K562 (cell line): Measurements from ENCODE around the gene KLF1. TPM values are rescaled to one million over a fixed set of nuclear protein-coding genes. Genes with fewer than 3 reads are reported as not detected.
A peak's percentile ranks its signal among the peaks of the same experiment; 100 is the strongest.

Source experiments
- CSDE1 ChIP-seq, 2 experiments: fragments of 450-650 bp; IDR thresholded peaks; 2 replicates each; pipeline ENCODE4 v1.6.1; 2016; ENCODE audit warnings: mild to moderate bottlenecking in 1 of 2
- DDX20 ChIP-seq: fragments of 450-650 bp; IDR thresholded peaks from 2 replicates; pipeline ENCODE4 v1.6.1; 2016; ENCODE audit warnings: missing genetic modification characterization, low read depth, mild to moderate bottlenecking, missing compliant biosample characterization, moderate library complexity
- ETV1 ChIP-seq: fragments of 450-650 bp; conservative IDR thresholded peaks from 2 replicates; pipeline ENCODE4 v1.6.1; 2016; ENCODE audit warnings: missing genetic modification characterization, control low read depth, low read depth, missing compliant biosample characterization
- HDAC1 ChIP-seq, 2 experiments: fragments of 450-650 bp; IDR thresholded peaks; 2 replicates each; pipeline ENCODE4 v1.6.1; 2016 to 2017; ENCODE audit warnings: inconsistent platforms in 1 of 2, mild to moderate bottlenecking in 1 of 2, moderate library complexity in 1 of 2
- HDGF ChIP-seq: fragments of 450-650 bp; IDR thresholded peaks from 2 replicates; pipeline ENCODE4 v1.6.1; 2016
- HEY1 ChIP-seq: fragments of 250-450 bp; sonication (Bioruptor Pico); IDR thresholded peaks from 2 replicates; pipeline ENCODE4 v1.5.0; 2020; ENCODE audit warnings: mild to moderate bottlenecking, moderate library complexity, borderline replicate concordance
- ILF3 ChIP-seq: fragments of 450-650 bp; IDR thresholded peaks from 2 replicates; pipeline ENCODE4 v1.6.1; 2018; ENCODE audit warnings: antibody characterized with exemption, mild to moderate bottlenecking, moderate library complexity, borderline replicate concordance
- MIER1 ChIP-seq: fragments of 450-650 bp; IDR thresholded peaks from 2 replicates; pipeline ENCODE4 v1.6.1; 2016; ENCODE audit warnings: antibody characterized with exemption, mild to moderate bottlenecking, low read depth
- MXD1 ChIP-seq: fragments of 250-450 bp; sonication (Bioruptor Pico); IDR thresholded peaks from 2 replicates; pipeline ENCODE4 v1.8.0; 2021; ENCODE audit warnings: borderline replicate concordance, mild to moderate bottlenecking, moderate library complexity; ENCODE audit not compliant: poor library complexity, severe bottlenecking
- NR2C1 ChIP-seq, 2 experiments: fragments of 450-650 bp; IDR thresholded peaks; 2 replicates each; pipeline ENCODE4 v1.6.1; 2017; ENCODE audit warnings: mild to moderate bottlenecking in 2 of 2, antibody characterized with exemption in 1 of 2, inconsistent platforms in 1 of 2, missing compliant biosample characterization in 1 of 2, missing genetic modification characterization in 1 of 2
- PHTF2 ChIP-seq: fragments of 250-450 bp; sonication (Bioruptor Pico); IDR thresholded peaks from 2 replicates; pipeline ENCODE4 v1.5.0; 2021; ENCODE audit warnings: mild to moderate bottlenecking
- SIN3B ChIP-seq: fragments of 450-650 bp; IDR thresholded peaks from 2 replicates; pipeline ENCODE4 v1.6.1; 2017; ENCODE audit warnings: low read depth, mild to moderate bottlenecking, moderate library complexity
- SMC3 ChIP-seq: conservative IDR thresholded peaks from 2 replicates; pipeline ENCODE4 v1.6.1; 2011; ENCODE audit warnings: low read depth, low read length, improper control_type of control experiment; ENCODE audit not compliant: insufficient read depth
- TEAD1 ChIP-seq, 2 experiments: fragments of 450-650 bp in 1 of 2; sonication (generic) in 1 of 2; formaldehyde crosslinking; IDR thresholded peaks; 2 replicates each; pipeline versions ENCODE4 v1.4.0 to v1.8.0; 2020 to 2022; ENCODE audit warnings: mild to moderate bottlenecking in 2 of 2, missing genetic modification reagents in 1 of 2
- ZNF277 ChIP-seq: fragments of 250-450 bp; sonication (Bioruptor Pico); IDR thresholded peaks from 2 replicates; pipeline ENCODE4 v1.8.0; 2022; ENCODE audit warnings: inconsistent platforms, mild to moderate bottlenecking, moderate library complexity, borderline replicate concordance
- ZNF347 ChIP-seq: fragments of 450-650 bp; formaldehyde crosslinking; IDR thresholded peaks from 2 replicates; pipeline ENCODE4 v1.4.0; 2020; ENCODE audit warnings: low read depth, mild to moderate bottlenecking, moderate library complexity
- ZNF511 ChIP-seq: sonication (generic); formaldehyde crosslinking; IDR thresholded peaks from 2 replicates; pipeline ENCODE4 v1.8.0; 2022; ENCODE audit warnings: mild to moderate bottlenecking, missing genetic modification reagents
- ZNF584 ChIP-seq: fragments of 200-800 bp; sonication (Bioruptor generic); IDR thresholded peaks from 2 replicates; pipeline ENCODE4 v1.6.1; 2016; ENCODE audit warnings: low read depth, mild to moderate bottlenecking, missing genetic modification characterization, missing compliant biosample characterization
- ZNF668 ChIP-seq: fragments of 250-450 bp; sonication (Bioruptor Pico); IDR thresholded peaks from 2 replicates; pipeline ENCODE4 v1.8.0; 2022; ENCODE audit warnings: mild to moderate bottlenecking, inconsistent platforms
- ZNF740 ChIP-seq, 3 experiments: fragments of 200-800 bp in 1 of 3; sonication (Bioruptor generic) in 1 of 3; sonication (generic) in 1 of 3; formaldehyde crosslinking in 1 of 3; IDR thresholded peaks; 2 replicates each; pipeline versions ENCODE4 v1.6.1 to v1.8.0; 2016 to 2022; ENCODE audit warnings: mild to moderate bottlenecking in 2 of 3, missing compliant biosample characterization in 2 of 3, missing genetic modification characterization in 2 of 3, missing genetic modification reagents in 1 of 3
- ZSCAN29 ChIP-seq: fragments of 450-650 bp; IDR thresholded peaks from 2 replicates; pipeline ENCODE4 v1.6.1; 2017
- polyA plus RNA-seq, 8 experiments: library from polyadenylated mRNA; depleted of rRNA in 4 of 8; stranded (reverse) in 5 of 8; unstranded in 3 of 8; fragments of >200 nt; fragmentation: Nextera tagmentation in 2 of 8; fragmentation: Illumina TruSeq in 1 of 8; extraction: Ambion mirVana in 2 of 8; extraction: Trizol in 1 of 8; gene quantifications; 2 replicates each; pipeline versions ENCODE4 v1.2.1 to v1.2.3, GENCODE V29; 2011 to 2014; ENCODE audit warnings: inconsistent platforms in 1 of 8, missing spikeins in 1 of 8
- total RNA-seq, 7 experiments: library from RNA; depleted of rRNA in 6 of 7; stranded (reverse); fragments of >200 nt in 6 of 7; fragmentation: Illumina TruSeq in 2 of 7; extraction: Trizol in 2 of 7; gene quantifications; 2 replicates each; pipeline versions ENCODE4 v1.2.1 to v1.2.3, GENCODE V29; 2011 to 2021; ENCODE audit warnings: low replicate concordance in 1 of 7

Gene KLF1
- total and polyA plus RNA-seq, 9 of the 15 experiments (the other 6 are each of a cell fraction or from before 2014, with no cell fraction given) = 8.4 to 163 (median 47.3) TPM

- no peak for TF ChIP-seq CSDE1 (IDR thresholded peaks at IDR 0.05)
- no peak for TF ChIP-seq ETV1
- no peak for TF ChIP-seq ZNF668 (CRISPR knock-in tag)
- TF ChIP-seq NR2C1 (IDR thresholded peaks at IDR 0.05) = no peak
- TF ChIP-seq NR2C1 (tag; IDR thresholded peaks at IDR 0.05) = 0 out of 2 replicates have a peak, but pooled peaks have one; percentile 47
- TF ChIP-seq ZNF347 = no peak
- no peak for TF ChIP-seq PHTF2 (CRISPR knock-in tag)
- TF ChIP-seq ILF3 = no peak
- TF ChIP-seq ZNF277 (CRISPR knock-in tag) = no peak
- TF ChIP-seq HEY1 (CRISPR knock-in tag) = no peak
- 0 out of 2 replicates have a peak, but pooled peaks have one; percentile 56 for TF ChIP-seq SIN3B
- TF ChIP-seq DDX20 (tag) = no peak
- TF ChIP-seq HDGF = 0 out of 2 replicates have a peak, but pooled peaks have one; percentile 31
- peak; percentile 64 for TF ChIP-seq ZNF511 (CRISPR knock-in tag)
- TF ChIP-seq MXD1 (CRISPR knock-in tag) = peak; percentile 15
- no peak; the same call in 1 of the 2 replicates for TF ChIP-seq SMC3
- no peak for TF ChIP-seq ZSCAN29
- TF ChIP-seq TEAD1 (CRISPR knock-in tag; IDR thresholded peaks at IDR 0.05) = peak in 1 of 2 experiments; percentile 19; a peak in 1 of 4 replicates
- TF ChIP-seq MIER1 = no peak
- TF ChIP-seq ZNF740 (CRISPR knock-in tag; IDR thresholded peaks at IDR 0.05) = no peak
- TF ChIP-seq ZNF740 (tag; IDR thresholded peaks at IDR 0.05) = no peak; a peak in 1 of 4 replicates
- peak in 1 of 2 experiments; percentile 41; a peak in 1 of 4 replicates for TF ChIP-seq HDAC1 (IDR thresholded peaks at IDR 0.05)
- TF ChIP-seq ZNF584 (CRISPR knock-in tag) = no peak
These were observed 1.9 kb downstream of the KLF1 start (continued) for GRCh38 chr19:12884926-12885748.
